Endothelial cell of umbilical vein (primary cell): Measurements from ENCODE around the gene COASY. TPM values are rescaled to one million over a fixed set of nuclear protein-coding genes. Genes with fewer than 3 reads are reported as not detected.

Source experiments
- BruUV-seq: library from RNA; stranded (reverse); fragments of 400-500 nt; replicated peaks from 2 replicates; lab custom pipeline; 2021; lab: Mats Ljungman, UMichigan
- CTCF ChIA-PET: fragments of 300-600, 350-600 bp; sonication (Branson Sonifier 250); formaldehyde crosslinking; loops from one replicate; lab custom pipeline; 2021; ENCODE audit warnings: antibody characterized with exemption, inconsistent platforms; lab: Charles Lee
- POLR2A ChIA-PET: fragments of 300-600, 350-600 bp; sonication (Branson Sonifier 250); formaldehyde crosslinking; loops from one replicate; lab custom pipeline; 2021; ENCODE audit warnings: antibody characterized with exemption, inconsistent platforms; lab: Charles Lee
- DNase-seq: peaks from one replicate; pipeline ENCODE4 v3.0.0-alpha.2; 2011; ENCODE audit warnings: low read depth, low spot score
- FAIRE-seq: peaks from 2 replicates; lab custom pipeline; 2011; peaks lifted over from hg19 to GRCh38; lab: Jason Lieb, UNC
- H2AFZ ChIP-seq: 2 replicates; pipeline ENCODE4 v1.6.0; 2012; ENCODE audit warnings: low read depth, low read length, control low read depth, inconsistent platforms
- H3K27ac ChIP-seq: 2 replicates; pipeline ENCODE4 v1.5.1; 2011; ENCODE audit warnings: low read depth, mild to moderate bottlenecking, control low read depth, low read length, moderate library complexity; ENCODE audit not compliant: insufficient read depth
- H3K27me3 ChIP-seq, 2 experiments: 2 replicates each; pipeline versions ENCODE4 v1.6.0 to v1.6.1; 2011; ENCODE audit warnings: low read length in 2 of 2, mixed read lengths in 1 of 2; ENCODE audit not compliant: control insufficient read depth in 2 of 2, insufficient read depth in 2 of 2
- H3K36me3 ChIP-seq, 2 experiments: 2 replicates in 1 of 2; 3 replicates in 1 of 2; pipeline ENCODE4 v1.5.1; 2011; ENCODE audit warnings: low read length in 2 of 2, mild to moderate bottlenecking in 1 of 2, moderate library complexity in 1 of 2; ENCODE audit not compliant: control insufficient read depth in 2 of 2, insufficient read depth in 2 of 2; ENCODE audit errors: extremely low read depth in 1 of 2
- H3K4me1 ChIP-seq: 3 replicates; pipeline ENCODE4 v1.5.1; 2011; ENCODE audit warnings: mild to moderate bottlenecking, low read length; ENCODE audit not compliant: control insufficient read depth, insufficient read depth; ENCODE audit errors: extremely low read depth
- H3K4me2 ChIP-seq: 2 replicates; pipeline ENCODE4 v1.6.1; 2011; ENCODE audit warnings: low read length, control low read depth, mixed read lengths; ENCODE audit not compliant: insufficient read depth
- H3K4me3 ChIP-seq, 3 experiments: fragments of 200-600 bp in 1 of 3; sonication (generic), shearing (Covaris generic) in 1 of 3; replicated peaks in 1 of 3; 2 replicates each; pipeline ENCODE4 v1.5.1; 2011 to 2016; ENCODE audit warnings: control low read depth in 3 of 3, low read length in 3 of 3, mild to moderate bottlenecking in 2 of 3, inconsistent platforms in 1 of 3, low read depth in 1 of 3, moderate library complexity in 1 of 3; ENCODE audit not compliant: insufficient read depth in 1 of 3
- H3K79me2 ChIP-seq: 2 replicates; pipeline ENCODE4 v1.6.0; 2012; ENCODE audit warnings: low read length, inconsistent platforms; ENCODE audit not compliant: control insufficient read depth, insufficient read depth
- H3K9ac ChIP-seq: replicated peaks from 2 replicates; pipeline ENCODE3; 2011; ENCODE audit warnings: low read length, control low read depth; ENCODE audit not compliant: insufficient read depth; ENCODE audit errors: extremely low read depth
- H3K9me1 ChIP-seq: replicated peaks from 3 replicates; pipeline ENCODE4 v1.6.0; 2011; ENCODE audit warnings: mild to moderate bottlenecking, low read length; ENCODE audit not compliant: control insufficient read depth, insufficient read depth; ENCODE audit errors: extremely low read depth
- H3K9me3 ChIP-seq: replicated peaks from 2 replicates; pipeline ENCODE4 v1.5.1; 2012; ENCODE audit warnings: low read length, inconsistent platforms; ENCODE audit not compliant: control insufficient read depth, insufficient read depth
- H4K20me1 ChIP-seq: replicated peaks from 2 replicates; pipeline ENCODE3; 2011; ENCODE audit warnings: mild to moderate bottlenecking, low read length; ENCODE audit not compliant: control insufficient read depth, insufficient read depth; ENCODE audit errors: extremely low read depth
- CTCF ChIP-seq, 2 donors: IDR thresholded peaks; 1 replicate in 1 of 2; 2 replicates in 1 of 2; pipeline ENCODE4 v1.5.1; 2011; ENCODE audit warnings: low read length in 2 of 2, mild to moderate bottlenecking in 2 of 2, moderate library complexity in 2 of 2, control low read depth in 1 of 2, inconsistent platforms in 1 of 2, low read depth in 1 of 2; ENCODE audit not compliant: insufficient read depth in 1 of 2; ENCODE audit errors: extremely low read depth in 1 of 2
- EZH2 ChIP-seq: IDR thresholded peaks from 2 replicates; pipeline ENCODE4 v1.6.1; 2012; ENCODE audit warnings: borderline replicate concordance, low read depth, mild to moderate bottlenecking, moderate library complexity, low read length, inconsistent platforms; ENCODE audit not compliant: severe bottlenecking
- FOS ChIP-seq: IDR thresholded peaks from 2 replicates; pipeline ENCODE4 v1.6.1; 2011; ENCODE audit warnings: mild to moderate bottlenecking, low read length, moderate library complexity, borderline replicate concordance; ENCODE audit not compliant: insufficient read depth
- GATA2 ChIP-seq: IDR thresholded peaks from 2 replicates; pipeline ENCODE4 v1.7.0; 2011; ENCODE audit warnings: low read depth, mild to moderate bottlenecking, moderate library complexity, mixed read lengths, low read length; ENCODE audit not compliant: insufficient read length, insufficient read depth
- JUN ChIP-seq: IDR thresholded peaks from 2 replicates; pipeline ENCODE4 v1.6.1; 2011; ENCODE audit warnings: borderline replicate concordance, low read depth; ENCODE audit not compliant: insufficient read length, insufficient read depth
- MAX ChIP-seq: IDR thresholded peaks from 2 replicates; pipeline ENCODE4 v1.6.1; 2011; ENCODE audit not compliant: insufficient read depth, insufficient read length
- MYC ChIP-seq: IDR thresholded peaks from one replicate; pipeline ENCODE4 v1.6.1; 2011; ENCODE audit warnings: mild to moderate bottlenecking, low read depth, low read length
- POLR2A ChIP-seq: IDR thresholded peaks from 2 replicates; pipeline ENCODE4 v1.6.1; 2012; ENCODE audit warnings: low read depth, mild to moderate bottlenecking, control low read depth, low read length
- POLR2AphosphoS5 ChIP-seq: IDR thresholded peaks from 2 replicates; pipeline ENCODE4 v1.6.1; 2012; ENCODE audit warnings: low read depth, mild to moderate bottlenecking, control low read depth, low read length, moderate library complexity; ENCODE audit not compliant: insufficient read depth
- dilution Hi-C: fragments of 300-500 bp; cut with MboI; formaldehyde crosslinking; loops from one replicate; pipeline ENCODE4 v1.15.0; 2019; ENCODE audit warnings: low sequenced_read_pairs; ENCODE audit not compliant: extremely low pct_ligation_motif_present
- intact Hi-C: fragments of 100-400 bp; cut with micrococcal nuclease; formaldehyde crosslinking; loops from one replicate; pipeline ENCODE4 v1.10.0; 2022
- polyA plus RNA-seq, 4 experiments: library from polyadenylated mRNA; depleted of rRNA in 3 of 4; stranded (reverse) in 3 of 4; unstranded in 1 of 4; fragments of >200 nt; gene quantifications; 2 replicates each; pipeline versions ENCODE4 v1.2.1 to v1.2.3, GENCODE V29; 2011 to 2012; ENCODE audit warnings: missing spikeins in 1 of 4
- total RNA-seq: library from RNA; stranded (reverse); gene quantifications from 2 replicates; pipeline ENCODE4 v1.2.3, GENCODE V29; 2021

Gene COASY
- total and polyA plus RNA-seq, 2 donors (not counting 3 experiments of a cell fraction or from before 2014, with no cell fraction given): 39.6 to 69.2 TPM

- no peak overlapping the region for H3K9ac ChIP-seq
- no TSS peak for BruUV-seq
- DNase-seq (no peak), FAIRE-seq (no peak)
- TF ChIP-seq GATA2 (no peak), FOS (no peak), MAX (no peak), EZH2 (no peak), JUN (no peak), CTCF (IDR thresholded peaks at IDR 0.05; ENCODE audit: extremely low read depth in 1 of 2, insufficient read depth in 1 of 2, low read depth in 1 of 2, low read length in 2 of 2) (no peak), MYC (no peak), POLR2AphosphoS5 (no peak), POLR2A (no peak)
- H3K27me3 ChIP-seq: no peaks in the 10 kb centered on the region
- H3K4me2 ChIP-seq: no peak overlapping the region
- no peaks in the 10 kb centered on the region for H3K9me1 ChIP-seq
- dilution Hi-C loops (no loop called here), intact Hi-C loops (loop anchor here (2.0 to 5.0 kb wide), 2 partner anchors 141 to 357 kb away; no protein-coding TSS in a partner anchor)
- POLR2A ChIA-PET: no interaction called here
- no peak overlapping the region for H3K4me3 ChIP-seq
- no peak overlapping the region for H2AFZ ChIP-seq
- H4K20me1 ChIP-seq: no peaks in the 10 kb centered on the region
- no peaks in the 10 kb centered on the region for H3K9me3 ChIP-seq
- CTCF ChIA-PET: interaction anchor here (1.1 to 7.0 kb wide), 4 partner anchors 98 to 358 kb away, joined by 3 to 235 read pairs (median 44); partner anchors contain the start of genes CCR10, CNTNAP1 and PLEKHH3
- H3K36me3 ChIP-seq: peaks cover 8 to 34% of the 10 kb centered on the region in 2 experiments
- H3K4me1 ChIP-seq: peaks cover 18% of the 10 kb centered on the region
- H3K79me2 ChIP-seq: peaks cover 17% of the 10 kb centered on the region
- no peak overlapping the region for H3K27ac ChIP-seq
These were observed 18.0 kb downstream of the COASY start for GRCh38 chr17:42579794-42580551.
